HG02884 (cell line): Measurements from ENCODE around the gene PNLIP.

Source experiments
- ATAC-seq: cut with Tn5 transposase; IDR thresholded peaks from one replicate; pipeline ENCODE4 v1.9.1; 2021; ENCODE audit warnings: mild to moderate bottlenecking, moderate library complexity; ENCODE audit not compliant: unreplicated experiment

The PNLIP gene

GRCh38 chr10:116612107-116612769 lies 66.5 kb downstream of the PNLIP start:
- no peak for ATAC-seq

DNA sequence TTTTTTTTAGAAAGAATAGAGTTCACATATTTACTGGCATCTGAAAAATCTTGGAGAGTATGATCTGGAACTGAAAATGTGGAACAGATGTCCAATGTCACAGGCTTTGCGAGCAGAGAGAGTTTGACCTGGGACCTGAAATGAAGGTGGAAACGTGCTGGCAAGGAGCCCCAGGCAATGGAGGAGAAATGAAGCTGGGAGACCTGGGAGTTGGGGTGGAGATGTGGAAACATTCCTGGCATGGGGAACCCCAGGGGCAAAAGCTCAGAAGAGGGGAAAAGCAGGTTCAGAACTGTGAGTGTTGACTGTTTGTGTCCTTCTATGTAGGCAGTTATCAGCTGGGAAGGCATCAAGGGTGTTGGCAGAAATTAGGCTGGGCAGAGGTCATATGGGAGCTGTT lies 67.7 kb downstream of the PNLIP start:
- ATAC-seq = no peak

GRCh38 chr10:116614796-116615195 lies 69.1 kb downstream of the PNLIP start:
- ATAC-seq = no peak

DNA sequence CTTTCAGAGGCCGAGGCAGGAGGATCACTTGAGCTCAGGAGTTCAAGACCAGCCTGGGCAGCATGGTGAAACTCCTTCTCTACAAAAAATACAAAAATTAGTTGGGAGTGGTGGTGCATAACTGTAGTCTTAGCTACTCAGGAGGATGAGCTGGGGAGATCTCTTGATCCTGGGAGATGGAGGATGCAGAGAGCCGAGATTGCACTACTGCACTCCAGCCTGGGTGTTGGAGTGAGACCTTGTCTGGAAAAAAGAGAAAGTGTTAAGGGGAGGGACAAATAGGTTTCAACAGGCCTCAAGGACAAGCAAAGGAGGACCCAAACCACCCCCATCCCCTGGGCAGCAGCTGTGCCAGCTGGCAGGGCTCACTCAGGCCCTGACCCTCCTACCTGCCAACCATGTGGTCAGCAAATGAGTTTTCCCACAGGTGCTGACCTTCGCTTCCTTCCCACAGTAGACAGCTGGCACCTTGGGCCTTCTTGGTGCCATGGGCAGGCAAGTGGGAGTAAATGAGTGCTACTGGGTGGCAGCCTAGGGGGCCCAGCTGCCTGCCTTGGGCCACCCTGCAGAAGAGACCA lies 69.6 kb downstream of the PNLIP start:
- ATAC-seq = no peak
